Left ventricle myocardium inferior (tissue), 1 donor: Measurements from ENCODE around the gene SON. TPM values are rescaled to one million over a fixed set of nuclear protein-coding genes. Genes with fewer than 3 reads are reported as not detected.

Source experiments
- DNase-seq: peaks from one replicate; pipeline ENCODE4 v3.0.0-alpha.2; 2020
- H3K27ac ChIP-seq: fragments of 200-600 bp; replicated peaks from 2 replicates; pipeline ENCODE4 v1.8.0; 2021
- H3K27me3 ChIP-seq: fragments of 200-600 bp; 2 replicates; pipeline ENCODE4 v1.8.0; 2021; ENCODE audit warnings: low read depth
- H3K36me3 ChIP-seq: fragments of 200-600 bp; 2 replicates; pipeline ENCODE4 v1.8.0; 2021
- H3K4me1 ChIP-seq: fragments of 200-600 bp; 2 replicates; pipeline ENCODE4 v1.8.0; 2021
- H3K4me3 ChIP-seq: fragments of 200-600 bp; 2 replicates; pipeline ENCODE4 v1.8.0; 2021; ENCODE audit warnings: mild to moderate bottlenecking, moderate library complexity
- H3K9me3 ChIP-seq: fragments of 200-600 bp; replicated peaks from 2 replicates; pipeline ENCODE4 v1.8.0; 2021
- intact Hi-C: fragments of 100-400 bp; cut with micrococcal nuclease; formaldehyde crosslinking; loops from one replicate; pipeline ENCODE4 v1.11.0; 2022
- total RNA-seq: library from RNA; stranded (reverse); fragmentation: NEBNext Ultra II Directional; extraction: Animal tissue kit (Norgen Biotek cat#: 25700); gene quantifications from one replicate; pipeline ENCODE4 v1.2.1, GENCODE V29; 2021
- TF ChIP-seq, protein P1 (sequence below): fragments of 200-600 bp; IDR thresholded peaks from 2 replicates; pipeline ENCODE4 v1.8.0; 2021; ENCODE audit warnings: antibody characterized with exemption, mild to moderate bottlenecking, borderline replicate concordance
- donor health status: DM: no; HTN: yes; CAD: no; lungs with severe emphysema.

The SON gene
- total RNA-seq, 1 donor from 2014 or later: 148 TPM

DNA sequence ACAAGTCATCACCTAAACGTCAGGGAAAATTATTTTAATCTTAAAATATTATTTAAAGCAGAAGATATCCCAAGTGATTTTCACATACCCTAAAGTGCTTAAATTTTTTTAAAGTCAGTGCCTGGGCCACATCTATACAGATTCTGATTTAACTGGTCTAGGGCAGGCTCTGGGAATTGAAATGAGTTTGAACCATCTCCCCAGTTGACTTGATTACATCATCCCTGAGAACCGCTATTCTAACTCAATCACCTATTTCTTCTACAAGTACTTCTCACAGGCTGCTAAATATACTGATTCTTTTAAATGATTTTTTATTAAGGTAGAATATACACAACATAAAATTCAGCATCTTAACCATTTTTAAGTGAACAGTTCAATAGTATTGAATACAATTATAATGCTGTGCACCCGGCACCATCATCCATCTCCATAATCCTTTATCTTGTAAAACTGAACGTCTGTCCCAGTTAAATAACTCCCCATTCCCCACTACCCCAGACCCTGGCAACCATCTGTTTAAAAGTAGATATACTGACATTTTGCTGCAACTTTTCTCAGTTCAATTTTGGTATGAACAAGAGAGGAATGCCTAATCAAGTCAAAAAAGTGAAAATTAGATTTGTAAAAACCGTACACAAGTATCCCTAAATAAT, 20.4 kb upstream of the SON start:
- H3K4me3 ChIP-seq: no peak overlapping the region
- H3K36me3 ChIP-seq: peaks cover 63% of the 10 kb centered on the region
- H3K27ac ChIP-seq: no peak overlapping the region
- no peaks in the 10 kb centered on the region for H3K4me1 ChIP-seq
- intact Hi-C loops: no loop called here
- H3K9me3 ChIP-seq: no peaks in the 10 kb centered on the region
- TF ChIP-seq, protein P1, sequence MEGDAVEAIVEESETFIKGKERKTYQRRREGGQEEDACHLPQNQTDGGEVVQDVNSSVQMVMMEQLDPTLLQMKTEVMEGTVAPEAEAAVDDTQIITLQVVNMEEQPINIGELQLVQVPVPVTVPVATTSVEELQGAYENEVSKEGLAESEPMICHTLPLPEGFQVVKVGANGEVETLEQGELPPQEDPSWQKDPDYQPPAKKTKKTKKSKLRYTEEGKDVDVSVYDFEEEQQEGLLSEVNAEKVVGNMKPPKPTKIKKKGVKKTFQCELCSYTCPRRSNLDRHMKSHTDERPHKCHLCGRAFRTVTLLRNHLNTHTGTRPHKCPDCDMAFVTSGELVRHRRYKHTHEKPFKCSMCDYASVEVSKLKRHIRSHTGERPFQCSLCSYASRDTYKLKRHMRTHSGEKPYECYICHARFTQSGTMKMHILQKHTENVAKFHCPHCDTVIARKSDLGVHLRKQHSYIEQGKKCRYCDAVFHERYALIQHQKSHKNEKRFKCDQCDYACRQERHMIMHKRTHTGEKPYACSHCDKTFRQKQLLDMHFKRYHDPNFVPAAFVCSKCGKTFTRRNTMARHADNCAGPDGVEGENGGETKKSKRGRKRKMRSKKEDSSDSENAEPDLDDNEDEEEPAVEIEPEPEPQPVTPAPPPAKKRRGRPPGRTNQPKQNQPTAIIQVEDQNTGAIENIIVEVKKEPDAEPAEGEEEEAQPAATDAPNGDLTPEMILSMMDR: no peak
- H3K27me3 ChIP-seq: no peaks in the 10 kb centered on the region
- no peak for DNase-seq

DNA sequence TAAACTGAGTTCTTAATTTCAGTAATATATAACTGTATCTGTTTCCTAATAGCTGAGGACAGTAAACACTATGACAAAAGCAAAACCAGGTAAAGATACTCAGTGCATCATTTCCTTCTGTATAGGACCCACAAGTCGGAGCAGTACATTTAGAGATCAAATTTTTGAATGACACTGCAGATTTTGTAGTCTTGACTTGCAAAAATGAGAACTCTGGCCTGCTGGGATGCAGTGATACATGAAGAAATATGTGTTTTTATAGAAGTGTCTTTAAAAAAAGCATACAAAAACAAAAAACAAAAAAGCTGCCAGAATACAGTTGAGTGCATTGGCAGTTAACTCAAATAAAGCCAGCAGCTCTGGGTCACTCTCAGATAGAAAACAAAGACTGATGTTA, 19.9 kb upstream of the SON start:
- DNase-seq: no peak
- no peaks in the 10 kb centered on the region for H3K27me3 ChIP-seq
- intact Hi-C loops: no loop called here
- no peak overlapping the region for H3K4me3 ChIP-seq
- TF ChIP-seq, protein P1: no peak
- H3K9me3 ChIP-seq: no peaks in the 10 kb centered on the region
- no peak overlapping the region for H3K27ac ChIP-seq
- peaks cover 64% of the 10 kb centered on the region for H3K36me3 ChIP-seq
- no peaks in the 10 kb centered on the region for H3K4me1 ChIP-seq

DNA sequence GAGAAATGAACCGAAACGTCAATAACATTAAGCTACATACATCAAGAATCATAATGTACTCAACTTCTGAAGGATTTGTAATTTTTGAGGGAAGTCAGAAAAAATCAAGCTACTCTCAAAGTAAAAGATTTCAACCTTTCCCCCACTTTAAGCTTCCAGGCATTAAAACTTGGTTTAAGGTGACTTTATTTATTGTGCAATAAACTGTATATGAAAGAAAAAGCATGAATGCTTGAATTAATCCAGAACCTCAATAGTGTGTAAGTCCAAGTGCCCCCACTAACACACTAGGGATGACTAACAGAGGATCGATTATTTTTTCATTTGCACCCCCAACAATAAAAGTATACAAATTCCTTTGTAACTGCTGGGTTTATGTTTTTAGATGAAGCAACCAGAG, 11.8 kb upstream of the SON start:
- no peaks in the 10 kb centered on the region for H3K9me3 ChIP-seq
- H3K27ac ChIP-seq: no peak overlapping the region
- TF ChIP-seq, protein P1: no peak
- H3K4me3 ChIP-seq: no peak overlapping the region
- peaks cover 98% of the 10 kb centered on the region for H3K36me3 ChIP-seq
- intact Hi-C loops: no loop called here
- no peak for DNase-seq
- no peaks in the 10 kb centered on the region for H3K27me3 ChIP-seq
- no peaks in the 10 kb centered on the region for H3K4me1 ChIP-seq

DNA sequence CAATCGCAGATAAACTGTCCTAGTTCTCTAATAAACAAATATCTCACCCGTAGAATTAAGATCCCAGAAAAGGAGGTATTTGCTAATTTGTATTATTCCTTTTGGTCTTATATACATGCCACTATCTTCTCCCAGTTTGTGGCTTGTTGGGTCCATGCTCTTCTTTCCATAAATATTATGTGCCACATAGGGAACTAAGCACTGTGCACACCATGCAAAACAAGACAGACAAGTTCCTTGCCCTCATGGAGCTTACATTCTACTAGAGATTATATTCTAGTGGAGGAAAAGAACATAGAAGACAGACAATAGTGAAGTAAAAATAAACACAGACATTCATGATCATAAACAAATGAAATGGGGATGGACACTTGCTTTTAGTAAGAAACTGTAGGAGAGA, 5.6 kb upstream of the SON start:
- TF ChIP-seq, protein P1: no peak
- Histone ChIP-seq H3K27me3 (no peaks in the 10 kb centered on the region), H3K4me3 (no peak overlapping the region), H3K4me1 (peaks cover 15% of the 10 kb centered on the region), H3K9me3 (no peaks in the 10 kb centered on the region), H3K27ac (no peak overlapping the region), H3K36me3 (peaks cover 68% of the 10 kb centered on the region)
- DNase-seq: no peak
- intact Hi-C loops: no loop called here

DNA sequence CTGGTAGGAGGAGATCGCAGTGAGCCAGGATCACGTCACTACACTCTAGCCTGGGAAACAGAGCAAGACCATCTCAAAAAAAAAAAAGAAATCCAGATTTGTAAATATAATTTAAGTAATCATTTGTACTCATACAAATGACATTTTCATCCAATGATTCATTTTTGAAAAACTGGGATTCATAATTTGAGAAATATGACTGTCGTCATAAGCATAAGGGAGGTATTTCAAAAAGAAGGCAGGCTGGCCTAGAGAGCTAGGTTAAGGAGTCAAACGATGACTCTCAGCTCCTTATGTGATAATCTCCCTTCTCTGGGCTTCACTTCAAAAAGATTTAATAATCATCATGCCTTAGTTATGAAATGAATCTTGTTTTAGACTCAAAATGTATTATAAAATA, 3.2 kb upstream of the SON start:
- Histone ChIP-seq H3K9me3 (no peaks in the 10 kb centered on the region), H3K4me3 (no peak overlapping the region), H3K4me1 (peaks cover 33% of the 10 kb centered on the region), H3K27ac (no peak overlapping the region), H3K27me3 (no peaks in the 10 kb centered on the region), H3K36me3 (peaks cover 44% of the 10 kb centered on the region)
- DNase-seq: no peak
- TF ChIP-seq, protein P1: no peak
- intact Hi-C loops: no loop called here
